GM21619 (cell line): Measurements from ENCODE around the gene DLG2.

ENCODE experiments used
- ATAC-seq: cut with Tn5 transposase; IDR thresholded peaks from one replicate; pipeline ENCODE4 v1.9.1; 2021; ENCODE audit not compliant: unreplicated experiment

DLG2 gene

DNA sequence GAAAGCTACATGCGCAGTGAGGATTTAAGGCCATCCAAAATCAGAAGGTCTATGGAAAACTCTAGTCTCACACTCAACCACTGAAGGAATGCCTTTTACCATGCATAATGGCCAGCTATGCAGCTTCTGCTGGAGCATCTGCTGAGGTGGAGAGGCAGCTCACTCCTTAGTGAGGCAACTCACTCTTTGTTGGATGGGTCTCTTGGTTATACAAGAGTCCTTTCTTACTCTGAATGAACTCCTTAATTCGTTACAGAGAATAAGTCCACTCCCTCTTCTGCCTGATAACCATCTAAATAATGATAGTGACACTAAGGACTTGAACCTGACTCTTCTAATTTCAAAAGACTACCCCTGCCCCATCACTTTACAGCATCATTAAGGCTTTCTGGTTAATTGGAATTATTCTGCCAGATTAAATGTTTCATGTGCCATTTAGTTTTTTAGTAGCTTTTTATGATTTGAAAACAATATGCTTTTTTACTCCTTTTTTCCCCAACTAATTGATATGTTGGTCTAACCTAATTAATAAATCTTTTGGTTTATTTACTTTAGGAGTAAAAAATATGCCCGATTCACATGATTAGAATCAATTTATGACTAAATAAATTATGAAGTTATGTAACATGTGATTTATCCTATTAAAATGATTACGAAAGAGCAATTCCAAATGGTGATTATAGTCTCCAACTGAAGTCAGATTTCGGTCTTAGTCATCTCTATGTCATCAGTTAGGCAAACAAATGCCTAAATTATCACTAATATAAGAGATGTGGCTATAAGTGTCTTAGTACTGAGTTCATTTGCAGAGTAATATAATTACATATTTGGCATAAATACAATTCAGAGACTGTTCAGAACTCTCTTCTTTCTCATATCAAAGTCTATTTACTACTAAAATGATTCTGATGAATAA lies 2054.3 kb downstream of the DLG2 start:
- no peak for ATAC-seq

GRCh38 chr11:83571302-83571701 lies 2055.8 kb downstream of the DLG2 start:
- no peak for ATAC-seq

- no peak for ATAC-seq
Measured at GRCh38 chr11:83569134-83569805, 2057.9 kb downstream of the DLG2 start.

DNA sequence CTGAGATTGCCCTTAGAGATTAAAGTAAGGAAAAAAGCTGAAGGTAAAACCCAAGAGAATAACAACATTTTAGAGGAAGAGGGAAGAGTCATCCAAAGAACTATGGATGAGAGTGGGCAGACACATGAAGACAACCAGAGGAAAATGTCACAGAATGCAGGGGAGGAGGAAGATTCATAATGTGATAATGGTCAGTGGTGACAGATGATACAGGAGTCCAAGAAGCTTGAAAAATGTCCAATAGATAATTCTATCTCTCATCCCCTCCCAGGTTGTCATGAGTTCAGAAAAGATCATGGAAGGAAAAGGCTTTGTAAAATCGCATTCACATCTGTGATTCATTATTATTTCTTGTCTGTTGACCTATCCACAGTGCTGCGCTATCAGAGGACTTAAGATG lies 2058.6 kb downstream of the DLG2 start:
- no peak for ATAC-seq

GRCh38 chr11:83566950-83567349 lies 2060.2 kb downstream of the DLG2 start:
- ATAC-seq, result no peak

GRCh38 chr11:83564870-83565269 lies 2062.3 kb downstream of the DLG2 start:
- ATAC-seq, result no peak

GRCh38 chr11:83558281-83558680 lies 2068.9 kb downstream of the DLG2 start:
- ATAC-seq, result no peak

DNA sequence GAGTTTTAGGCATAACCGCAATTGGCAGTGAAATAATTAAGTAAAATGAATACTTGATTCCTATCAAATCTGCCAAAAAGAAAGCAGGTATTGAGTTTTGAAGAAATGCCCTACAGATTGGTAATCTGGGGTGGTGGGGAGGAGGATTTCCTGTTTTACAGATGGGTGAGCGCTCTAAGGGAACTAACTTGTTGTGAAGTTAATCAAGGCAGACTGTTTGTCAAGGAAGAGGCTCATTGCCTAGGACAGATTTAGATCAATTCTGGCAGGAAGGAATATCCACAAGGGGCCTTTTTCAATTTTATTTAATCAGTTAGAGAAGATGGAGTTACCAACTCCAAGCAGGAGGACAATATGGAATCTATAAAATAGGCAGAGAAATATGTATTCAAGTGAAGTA lies 2069.5 kb downstream of the DLG2 start:
- no peak for ATAC-seq

DNA sequence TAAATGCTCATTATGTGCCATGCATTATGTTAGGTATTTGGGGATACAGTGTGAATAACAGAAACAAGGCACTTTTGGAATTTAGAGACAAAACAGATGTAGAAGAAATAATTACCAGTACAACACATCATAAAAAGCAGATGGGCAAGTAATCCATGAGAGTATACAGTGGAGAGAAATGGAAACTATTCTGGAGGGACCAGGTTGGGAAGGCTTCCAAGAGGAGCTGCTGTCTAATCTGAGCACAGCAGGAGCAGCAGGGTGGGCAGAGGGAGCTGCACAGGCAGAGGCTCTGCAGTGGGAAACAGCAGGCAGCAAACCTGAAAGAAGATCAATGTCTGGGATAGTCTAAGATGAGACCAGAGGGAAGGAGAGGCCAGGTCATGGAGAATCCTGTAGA lies 2072.3 kb downstream of the DLG2 start:
- ATAC-seq, result no peak

- ATAC-seq, result no peak
Measured at GRCh38 chr11:83549984-83550667, 2077.0 kb downstream of the DLG2 start.

DNA sequence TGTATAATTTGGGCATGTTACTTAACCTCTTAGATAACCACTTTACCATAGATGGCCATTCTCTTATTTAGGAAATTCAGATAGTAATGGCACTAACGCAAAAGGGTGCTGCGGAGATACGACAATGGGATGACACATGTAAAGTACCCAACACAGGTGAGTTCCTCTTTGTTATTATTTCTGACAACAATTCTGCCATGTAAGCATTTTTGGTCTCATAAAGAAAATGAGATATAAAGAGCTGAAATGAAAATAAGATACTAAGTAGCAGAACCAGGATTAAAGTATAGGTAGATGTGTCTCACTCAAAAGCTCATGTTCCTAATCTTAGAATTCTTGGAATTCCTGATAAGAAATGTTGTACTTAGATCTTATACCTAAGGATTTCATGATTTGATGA lies 2080.8 kb downstream of the DLG2 start:
- ATAC-seq, result no peak

DNA sequence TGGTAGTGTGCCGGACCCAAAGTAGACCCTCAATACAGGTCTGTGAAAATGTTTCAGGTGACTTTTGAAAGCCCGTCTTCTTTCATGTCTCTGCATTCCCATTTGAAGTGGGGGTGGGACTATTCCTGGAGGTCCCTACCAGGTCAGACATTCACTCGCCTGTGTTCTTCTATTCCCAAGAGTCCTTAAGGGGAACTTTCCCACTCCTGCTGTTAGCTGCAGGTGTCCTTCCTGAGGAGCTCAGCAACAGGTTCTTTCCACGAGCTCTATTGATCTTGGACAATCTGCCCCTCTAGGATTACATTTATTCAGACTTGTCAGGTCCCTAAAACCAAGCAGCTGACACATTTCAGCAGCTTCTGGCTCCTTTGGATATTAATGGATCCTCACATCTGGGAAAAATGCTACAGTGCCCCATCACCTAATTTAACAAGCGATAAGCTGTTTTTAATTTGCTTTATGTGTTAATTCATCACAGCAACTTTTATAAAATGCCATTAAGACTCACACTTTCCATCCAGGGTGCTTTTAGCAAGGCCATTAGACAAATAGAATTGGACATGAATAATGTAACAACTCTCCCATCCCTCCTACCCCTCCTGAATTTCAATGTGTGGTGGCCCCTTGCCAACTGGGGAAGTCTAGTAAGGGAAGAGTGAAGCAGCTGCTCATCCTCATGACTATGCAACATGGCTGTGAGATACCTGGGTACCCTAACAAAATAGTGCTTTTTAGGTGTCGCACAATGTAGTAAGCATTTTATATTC lies 2081.5 kb downstream of the DLG2 start:
- ATAC-seq, result no peak

GRCh38 chr11:83544846-83545245 lies 2082.3 kb downstream of the DLG2 start:
- no peak for ATAC-seq

DNA sequence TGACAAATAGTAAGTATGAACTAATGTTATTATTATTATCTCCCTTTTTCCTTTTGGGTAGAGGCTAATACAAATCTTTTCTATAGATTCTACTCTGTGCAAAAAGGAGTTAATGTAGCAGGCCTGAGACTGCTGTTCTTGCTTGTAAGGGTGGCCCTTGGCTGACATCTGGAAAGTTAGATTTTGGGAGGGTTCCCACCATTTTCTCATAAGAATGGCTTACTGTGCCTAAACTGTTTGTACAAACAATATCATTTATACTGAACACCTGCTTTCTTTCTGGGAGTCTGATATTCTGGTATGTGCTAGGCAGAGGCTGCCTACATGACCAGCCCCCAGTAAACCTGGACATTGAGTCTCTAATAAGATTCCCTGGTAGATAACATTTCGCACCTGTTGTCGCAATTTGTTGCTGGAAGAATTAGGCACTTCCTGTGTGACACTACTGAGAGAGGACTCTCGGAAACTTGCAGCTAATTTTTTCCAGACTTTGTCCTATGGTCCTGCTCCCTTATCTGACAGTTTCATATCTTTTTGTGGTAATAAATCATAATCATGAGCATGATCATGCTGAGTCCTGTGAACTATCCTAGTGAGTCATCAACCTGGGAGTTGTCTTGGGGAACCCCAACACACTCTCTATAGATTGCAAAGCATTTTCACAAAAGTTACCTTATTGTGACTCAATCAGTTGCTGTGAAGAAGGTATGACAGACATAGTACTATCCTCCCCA lies 2083.3 kb downstream of the DLG2 start:
- ATAC-seq, result no peak

DNA sequence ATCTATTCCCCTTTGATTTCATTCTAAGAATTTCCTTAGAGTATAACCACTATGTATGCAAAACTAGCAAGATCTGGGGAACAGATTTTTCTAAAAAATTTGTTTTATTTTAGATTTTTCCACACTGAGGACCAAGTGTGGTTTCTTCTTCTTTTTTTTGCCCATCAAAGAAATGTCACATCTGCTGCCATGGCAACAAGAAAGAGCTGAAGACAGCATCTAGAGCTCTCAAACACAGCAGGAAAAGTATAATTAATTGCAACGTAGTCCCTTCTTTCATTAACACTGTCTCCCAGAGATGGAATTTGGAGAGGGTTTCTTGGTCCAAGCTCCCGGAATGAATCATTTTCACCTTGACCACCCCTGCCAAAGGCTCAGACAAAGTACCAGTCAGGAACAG lies 2084.3 kb downstream of the DLG2 start:
- ATAC-seq, result no peak

DNA sequence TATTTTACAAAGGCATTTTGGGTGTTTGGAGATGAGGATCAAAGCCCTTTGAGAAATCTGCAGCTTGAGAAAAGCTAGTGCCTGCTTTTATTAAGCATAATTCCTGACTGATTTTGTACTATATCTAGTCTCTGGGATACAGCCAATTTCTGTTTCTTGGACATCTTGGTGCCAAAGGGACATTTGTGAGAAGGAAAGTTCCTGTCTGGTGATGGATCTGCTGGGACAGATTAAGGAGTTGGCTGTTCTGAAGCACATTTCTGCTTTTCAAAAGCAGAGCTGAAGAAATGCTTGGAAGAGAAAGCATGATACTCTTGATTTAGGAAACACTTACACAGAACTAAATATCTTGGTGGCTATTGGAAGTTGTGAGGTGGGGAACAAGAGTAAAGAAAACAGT lies 2086.4 kb downstream of the DLG2 start:
- ATAC-seq, result no peak

GRCh38 chr11:83540112-83540675 lies 2086.9 kb downstream of the DLG2 start:
- no peak for ATAC-seq

DNA sequence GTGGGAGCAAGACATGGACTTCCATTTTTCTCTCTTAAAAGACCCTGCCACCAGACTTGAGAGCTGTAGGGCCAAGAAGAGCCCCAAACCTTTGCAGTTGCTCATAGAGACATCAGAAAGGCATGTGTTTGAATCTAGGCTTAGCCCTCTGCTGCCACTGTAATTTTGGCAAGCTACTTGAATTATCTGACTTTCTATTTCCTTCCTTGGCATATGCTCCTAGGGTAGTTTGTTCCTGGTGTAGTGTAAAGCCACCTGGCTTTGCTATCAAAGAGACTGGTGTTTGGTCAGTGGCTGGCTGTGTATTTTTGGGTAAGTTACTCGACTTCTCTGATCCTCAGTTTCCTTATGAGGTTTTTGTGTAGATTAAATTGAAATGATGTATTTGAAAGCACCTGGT lies 2088.9 kb downstream of the DLG2 start:
- no peak for ATAC-seq

- ATAC-seq, result no peak
Measured at GRCh38 chr11:83537131-83537610, 2090.0 kb downstream of the DLG2 start.

DNA sequence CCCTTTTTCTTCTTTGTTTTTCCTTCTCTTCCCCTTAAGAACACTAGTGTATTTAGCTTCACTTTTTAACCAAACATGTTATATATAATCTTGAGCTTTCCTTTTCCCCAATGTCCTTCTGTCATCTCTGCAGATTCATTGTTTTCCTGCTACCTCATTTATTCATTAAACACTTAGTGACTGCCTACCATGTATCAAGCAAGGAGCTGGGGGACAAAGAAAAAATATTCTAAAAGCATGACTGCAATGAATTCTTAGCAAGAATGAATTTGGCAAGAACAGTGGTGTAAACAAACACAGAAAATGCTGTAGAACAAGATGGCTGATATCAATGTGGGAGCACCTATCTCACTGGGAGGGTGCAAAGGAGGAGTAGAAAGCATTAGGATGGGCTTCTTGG lies 2094.0 kb downstream of the DLG2 start:
- ATAC-seq, result no peak
